NT2/D1 (cell line): ENCODE data around the gene EIF3F.
A peak's percentile ranks its signal among the peaks of the same experiment; 100 is the strongest.

Experiments used
- DNase-seq: peaks from one replicate; pipeline ENCODE4 v3.0.0-alpha.2; 2011; ENCODE audit warnings: low read depth, low spot score
- H3K27me3 ChIP-seq: 2 replicates; pipeline ENCODE4 v1.6.0; 2011; ENCODE audit warnings: mild to moderate bottlenecking; ENCODE audit not compliant: insufficient read length, insufficient read depth
- H3K36me3 ChIP-seq: 2 replicates; pipeline ENCODE4 v1.6.1; 2011; ENCODE audit warnings: mild to moderate bottlenecking, low read length, mixed read lengths; ENCODE audit not compliant: insufficient read depth, insufficient read length
- H3K4me1 ChIP-seq: 2 replicates; pipeline ENCODE4 v1.5.1; 2011; ENCODE audit not compliant: insufficient read depth, insufficient read length
- H3K4me3 ChIP-seq: 2 replicates; pipeline ENCODE4 v1.5.1; 2011; ENCODE audit warnings: low read depth; ENCODE audit not compliant: insufficient read length
- H3K9ac ChIP-seq: 2 replicates; pipeline ENCODE4 v1.6.0; 2011; ENCODE audit warnings: low read depth; ENCODE audit not compliant: insufficient read length
- H3K9me3 ChIP-seq: 2 replicates; pipeline ENCODE4 v1.5.1; 2011; ENCODE audit warnings: mild to moderate bottlenecking, low read length; ENCODE audit not compliant: insufficient read depth
- SUZ12 ChIP-seq: IDR thresholded peaks from 2 replicates; pipeline ENCODE4 v1.6.1; 2011; ENCODE audit not compliant: insufficient read length, insufficient read depth; ENCODE audit errors: extremely low read depth
- YY1 ChIP-seq: IDR thresholded peaks from 2 replicates; pipeline ENCODE4 v1.6.1; 2011; ENCODE audit not compliant: insufficient read length, insufficient read depth
- ZNF274 ChIP-seq: IDR thresholded peaks from 2 replicates; pipeline ENCODE4 v1.6.1; 2011; ENCODE audit warnings: mild to moderate bottlenecking, low read depth, low read length

EIF3F gene

DNA sequence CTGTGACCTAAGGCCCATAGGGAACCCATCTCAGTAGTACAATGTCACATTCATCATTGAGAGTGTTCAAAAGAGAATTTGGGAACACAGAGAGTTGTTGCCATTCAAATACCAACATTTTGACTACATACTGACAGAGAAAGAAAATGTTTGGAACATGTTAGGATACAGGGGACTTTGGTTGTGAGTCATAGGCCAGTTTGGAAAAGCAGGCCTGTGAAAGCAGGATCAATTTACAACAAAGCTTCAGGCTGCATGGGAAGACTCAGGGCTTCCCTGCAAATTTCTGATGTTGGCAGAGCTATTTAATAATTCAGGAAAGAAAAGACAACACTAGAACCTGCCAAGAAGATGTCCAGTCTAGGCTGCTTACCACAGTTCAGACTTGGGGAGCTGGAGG is 22.3 kb upstream of the EIF3F start:
- no peaks in the 10 kb centered on the region for H3K27me3 ChIP-seq
- H3K9ac ChIP-seq, result no peak overlapping the region
- no peaks in the 10 kb centered on the region for H3K36me3 ChIP-seq
- H3K4me3 ChIP-seq, result no peak overlapping the region
- no peaks in the 10 kb centered on the region for H3K4me1 ChIP-seq
- DNase-seq, result no peak
- no peaks in the 10 kb centered on the region; the same call in 1 of the 2 replicates for H3K9me3 ChIP-seq
- TF ChIP-seq SUZ12, result no peak
- no peak for TF ChIP-seq ZNF274
- no peak for TF ChIP-seq YY1

- Histone ChIP-seq H3K4me3 (no peak within 1 kb of the TSS), H3K9ac (no peak within 1 kb of the TSS), H3K9me3 (no peaks in the 10 kb centered on the region; the same call in 1 of the 2 replicates), H3K4me1 (no peaks in the 10 kb centered on the region), H3K36me3 (no peaks in the 10 kb centered on the region), H3K27me3 (no peaks in the 10 kb centered on the region)
- DNase-seq, result no peak
- TF ChIP-seq YY1 (no peak), ZNF274 (no peak), SUZ12 (no peak)
Observed at GRCh38 chr11:7965386-7965785, 21.8 kb upstream of the EIF3F start, which contains the start of gene NLRP10. TSS of gene NLRP10 (minus strand) at chr11:7965447. CDS start at chr11:7963495, 1,952 bp downstream.

GRCh38 chr11:7967097-7967496 is 20.0 kb upstream of the EIF3F start:
- no peaks in the 10 kb centered on the region for H3K36me3 ChIP-seq
- no peaks in the 10 kb centered on the region for H3K4me1 ChIP-seq
- H3K27me3 ChIP-seq, result no peaks in the 10 kb centered on the region
- H3K9me3 ChIP-seq, result peaks cover 6% of the 10 kb centered on the region; the same call in 1 of the 2 replicates
- DNase-seq, result no peak
- H3K9ac ChIP-seq, result no peak overlapping the region
- H3K4me3 ChIP-seq, result no peak overlapping the region
- TF ChIP-seq YY1 (no peak), ZNF274 (no peak), SUZ12 (no peak)

GRCh38 chr11:7967826-7968225 is 19.3 kb upstream of the EIF3F start:
- Histone ChIP-seq H3K4me3 (no peak overlapping the region), H3K9me3 (peaks cover 6% of the 10 kb centered on the region; the same call in 1 of the 2 replicates), H3K36me3 (no peaks in the 10 kb centered on the region), H3K4me1 (no peaks in the 10 kb centered on the region), H3K27me3 (no peaks in the 10 kb centered on the region), H3K9ac (no peak overlapping the region)
- TF ChIP-seq SUZ12 (no peak), ZNF274 (no peak), YY1 (no peak)
- no peak for DNase-seq

- Histone ChIP-seq H3K9ac (no peak overlapping the region), H3K27me3 (no peaks in the 10 kb centered on the region), H3K9me3 (0 out of 2 replicates have a peak, but pooled peaks cover 6% of the 10 kb centered on the region), H3K4me1 (no peaks in the 10 kb centered on the region), H3K36me3 (no peaks in the 10 kb centered on the region), H3K4me3 (no peak overlapping the region)
- TF ChIP-seq ZNF274 (no peak), YY1 (no peak), SUZ12 (no peak)
- no peak for DNase-seq
Observed at GRCh38 chr11:7968686-7969085, 18.5 kb upstream of the EIF3F start.

DNA sequence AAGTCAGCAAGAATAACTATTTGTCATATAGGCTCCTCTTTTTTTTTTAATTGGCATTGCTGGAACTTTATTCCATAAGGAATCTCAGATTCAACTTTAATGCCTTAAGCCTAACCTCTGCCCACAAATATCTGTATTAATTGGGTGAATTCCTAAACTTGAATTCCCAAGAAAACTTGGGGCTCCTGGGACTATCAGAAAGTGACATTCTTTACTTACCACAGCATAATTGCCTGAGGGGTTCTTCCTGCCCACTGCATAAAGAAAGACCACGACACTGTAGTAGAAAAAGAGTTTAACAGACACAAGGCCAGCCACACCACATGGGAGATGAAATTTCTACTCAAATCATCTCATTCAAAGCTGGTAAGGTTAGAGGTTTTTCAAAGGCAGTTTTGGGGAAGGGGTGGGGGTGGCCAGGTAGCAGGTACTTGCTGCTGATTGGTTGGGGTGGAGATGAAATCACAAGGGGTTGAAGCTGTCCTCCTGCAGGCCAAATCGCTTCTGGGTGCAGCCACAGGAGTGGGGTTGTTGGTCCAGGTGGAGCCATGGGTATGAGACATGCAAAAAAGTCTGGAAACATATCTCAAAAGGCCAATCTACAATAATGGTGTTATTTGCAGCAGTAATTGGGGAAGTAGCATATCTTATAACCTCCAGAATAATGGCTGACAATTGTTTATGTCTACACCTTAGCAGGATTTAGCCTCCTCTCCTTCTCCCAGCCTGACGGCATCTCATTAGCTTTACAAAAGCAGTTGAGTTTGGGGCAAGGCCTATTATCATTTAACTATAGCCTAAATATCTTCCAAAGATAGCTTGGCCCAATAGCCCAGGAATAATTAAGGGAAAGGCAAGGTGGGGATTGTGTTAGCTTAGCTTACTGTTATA is 17.1 kb upstream of the EIF3F start:
- H3K9ac ChIP-seq, result no peak overlapping the region
- H3K4me1 ChIP-seq, result no peaks in the 10 kb centered on the region
- DNase-seq, result peak; percentile 58
- no peaks in the 10 kb centered on the region for H3K36me3 ChIP-seq
- no peak overlapping the region for H3K4me3 ChIP-seq
- H3K27me3 ChIP-seq, result no peaks in the 10 kb centered on the region
- H3K9me3 ChIP-seq, result 0 out of 2 replicates have a peak, but pooled peaks cover 6% of the 10 kb centered on the region
- TF ChIP-seq SUZ12, result no peak
- TF ChIP-seq YY1, result no peak
- no peak for TF ChIP-seq ZNF274

GRCh38 chr11:7971846-7972245 is 15.3 kb upstream of the EIF3F start:
- H3K9ac ChIP-seq, result no peak overlapping the region
- no peak for DNase-seq
- no peaks in the 10 kb centered on the region for H3K4me1 ChIP-seq
- H3K27me3 ChIP-seq, result no peaks in the 10 kb centered on the region
- H3K9me3 ChIP-seq, result 0 out of 2 replicates have a peak, but pooled peaks cover 6% of the 10 kb centered on the region
- no peak for TF ChIP-seq YY1
- no peak for TF ChIP-seq ZNF274
- TF ChIP-seq SUZ12, result no peak
- H3K4me3 ChIP-seq, result no peak overlapping the region
- H3K36me3 ChIP-seq, result no peaks in the 10 kb centered on the region

- TF ChIP-seq ZNF274 (no peak), SUZ12 (no peak), YY1 (no peak)
- no peak overlapping the region for H3K4me3 ChIP-seq
- H3K4me1 ChIP-seq, result no peaks in the 10 kb centered on the region
- 0 out of 2 replicates have a peak, but pooled peaks cover 6% of the 10 kb centered on the region for H3K9me3 ChIP-seq
- DNase-seq, result no peak
- H3K36me3 ChIP-seq, result no peaks in the 10 kb centered on the region
- no peak overlapping the region for H3K9ac ChIP-seq
- no peaks in the 10 kb centered on the region for H3K27me3 ChIP-seq
Observed at GRCh38 chr11:7973011-7973410, 14.1 kb upstream of the EIF3F start.
